Measurements from ENCODE around the gene ZNF71.
"Not testable (repeated sequence)": the region's sequence is repeated elsewhere in the genome, so short reads cannot be mapped to it uniquely, and the experiment has no call there.

The ZNF71 gene

DNA sequence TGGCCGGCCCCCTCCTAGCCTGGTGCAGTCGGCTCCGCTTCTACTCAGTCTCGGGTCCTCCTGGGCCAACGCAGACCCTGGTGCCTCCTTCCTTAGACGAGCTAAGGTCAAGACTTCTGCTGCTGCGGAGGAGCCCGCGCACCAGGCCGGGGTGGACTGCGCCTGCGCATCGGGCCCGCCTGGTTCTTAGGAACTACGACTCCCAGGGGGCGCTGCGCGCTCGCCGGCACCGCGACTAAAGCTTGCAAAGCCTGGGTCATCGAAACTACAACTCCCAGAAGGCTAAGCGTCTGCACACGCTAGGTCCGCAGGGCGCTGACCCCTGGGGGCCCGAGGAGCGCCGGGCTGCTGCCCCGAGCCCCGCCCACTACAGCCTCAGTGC lies 76.5 kb downstream of the ZNF71 start, which contains the start of gene ZNF835:
Gene ZNF835 (minus strand): TSS at position 145 of the 382 bp plus-strand sequence. CDS start 6,559 bp downstream, outside the sequence.
- Histone ChIP-seq H3K27me3 (ENCODE audit: control insufficient read depth, low read length) (no peaks in the 10 kb centered on the region), H3K9me3 (ENCODE audit: control insufficient read depth, insufficient read depth, low read length) (peaks cover 18% of the 10 kb centered on the region; the same call in 1 of the 2 replicates), H3K36me3 (ENCODE audit: control insufficient read depth, low read length) (no peaks in the 10 kb centered on the region), H3K27ac (ENCODE audit: low read depth, low read length) (no peak within 1 kb of the TSS), H3K9me2 (replicated peaks; ENCODE audit: control insufficient read depth, low read length) (no peaks in the 10 kb centered on the region), H4K20me1 (ENCODE audit: control insufficient read depth, insufficient read depth, low read depth, low read length) (no peaks in the 10 kb centered on the region), H3K4me3 (ENCODE audit: low read length) (peak within 1 kb of the TSS; percentile 28; the same call in 1 of the 2 replicates), H3F3A (ENCODE audit: control insufficient read depth, insufficient read depth) (no peaks in the 10 kb centered on the region), H3K4me1 (ENCODE audit: control insufficient read depth, low read length) (no peaks in the 10 kb centered on the region), H3K4me2 (ENCODE audit: low read length) (peak within 1 kb of the TSS; percentile 24; the same call in 1 of the 2 replicates), H3K79me2 (ENCODE audit: control insufficient read depth, low read length) (no peaks in the 10 kb centered on the region)
- TF ChIP-seq, protein P1, sequence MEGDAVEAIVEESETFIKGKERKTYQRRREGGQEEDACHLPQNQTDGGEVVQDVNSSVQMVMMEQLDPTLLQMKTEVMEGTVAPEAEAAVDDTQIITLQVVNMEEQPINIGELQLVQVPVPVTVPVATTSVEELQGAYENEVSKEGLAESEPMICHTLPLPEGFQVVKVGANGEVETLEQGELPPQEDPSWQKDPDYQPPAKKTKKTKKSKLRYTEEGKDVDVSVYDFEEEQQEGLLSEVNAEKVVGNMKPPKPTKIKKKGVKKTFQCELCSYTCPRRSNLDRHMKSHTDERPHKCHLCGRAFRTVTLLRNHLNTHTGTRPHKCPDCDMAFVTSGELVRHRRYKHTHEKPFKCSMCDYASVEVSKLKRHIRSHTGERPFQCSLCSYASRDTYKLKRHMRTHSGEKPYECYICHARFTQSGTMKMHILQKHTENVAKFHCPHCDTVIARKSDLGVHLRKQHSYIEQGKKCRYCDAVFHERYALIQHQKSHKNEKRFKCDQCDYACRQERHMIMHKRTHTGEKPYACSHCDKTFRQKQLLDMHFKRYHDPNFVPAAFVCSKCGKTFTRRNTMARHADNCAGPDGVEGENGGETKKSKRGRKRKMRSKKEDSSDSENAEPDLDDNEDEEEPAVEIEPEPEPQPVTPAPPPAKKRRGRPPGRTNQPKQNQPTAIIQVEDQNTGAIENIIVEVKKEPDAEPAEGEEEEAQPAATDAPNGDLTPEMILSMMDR (IDR thresholded peaks at IDR 0.05; ENCODE audit: low read depth, low read length, poor library complexity, severe bottlenecking): no peak
- TF ChIP-seq EZH2phosphoT487 (IDR thresholded peaks at IDR 0.05; ENCODE audit: borderline replicate concordance, low read length): no peak

GRCh38 chr19:56672610-56673009 lies 77.5 kb downstream of the ZNF71 start:
- H3K4me1 ChIP-seq (ENCODE audit: control insufficient read depth, low read length); H3K4me3 ChIP-seq (ENCODE audit: low read length); H3K79me2 ChIP-seq (ENCODE audit: control insufficient read depth, low read length); H3K9me2 ChIP-seq (replicated peaks; ENCODE audit: control insufficient read depth, low read length); H3K27me3 ChIP-seq (ENCODE audit: control insufficient read depth, low read length); H3K4me2 ChIP-seq (ENCODE audit: low read length); H3K36me3 ChIP-seq (ENCODE audit: control insufficient read depth, low read length); H4K20me1 ChIP-seq (ENCODE audit: control insufficient read depth, insufficient read depth, low read depth, low read length); H3K27ac ChIP-seq (ENCODE audit: low read depth, low read length); H3F3A ChIP-seq (ENCODE audit: control insufficient read depth, insufficient read depth): not testable (repeated sequence)
- peaks cover 26% of the 10 kb centered on the region; the same call in 1 of the 2 replicates for H3K9me3 ChIP-seq (ENCODE audit: control insufficient read depth, insufficient read depth, low read length)

Measured in DOHH2 (cell line).